ENCODE results near the gene ARHGAP5.

ARHGAP5 gene

DNA sequence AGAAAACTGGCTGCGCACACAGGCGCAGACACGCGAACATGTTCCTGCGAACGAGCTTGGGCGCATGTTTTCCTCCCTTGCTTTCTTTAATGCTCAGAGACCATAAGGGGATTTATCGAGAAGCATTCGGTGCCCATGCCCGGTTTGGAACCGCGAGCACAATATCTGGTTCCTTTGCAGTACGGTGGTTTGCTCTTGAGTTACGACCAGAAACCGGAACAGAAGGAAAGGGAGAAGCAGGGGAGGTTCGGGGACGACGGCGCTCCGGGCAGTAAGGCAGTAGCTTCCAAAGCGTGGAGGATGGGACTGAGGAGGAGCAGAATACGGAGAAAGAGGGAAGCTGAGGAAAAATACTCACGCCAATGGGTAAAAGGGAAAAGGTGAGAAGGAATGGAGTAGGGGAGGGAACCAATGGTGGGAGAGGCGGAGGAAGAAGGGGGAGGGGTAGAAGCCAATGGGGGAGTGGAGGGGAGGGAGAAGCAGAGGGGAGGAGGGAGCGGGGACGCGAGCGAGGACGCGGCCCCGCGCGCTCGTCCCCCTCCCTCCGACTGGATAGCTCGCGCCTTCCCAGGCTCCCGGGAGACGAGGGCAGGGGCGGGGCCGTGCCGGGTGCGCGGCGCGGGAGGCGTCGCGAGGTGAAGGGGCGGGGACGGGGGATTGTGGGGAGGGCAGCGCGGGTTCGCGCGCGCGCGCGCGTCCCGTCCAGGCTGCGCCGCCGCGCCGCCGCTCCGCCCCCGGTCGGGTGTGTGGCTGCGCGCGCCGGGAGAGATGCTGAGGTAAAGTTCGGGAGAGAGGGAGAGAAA, 625 bp upstream of the ARHGAP5 start:
- peak overlapping the region; percentile 99 for H3K27ac ChIP-seq
- TF ChIP-seq CTCF (IDR thresholded peaks at IDR 0.05) (no peak), ZFX (IDR thresholded peaks at IDR 0.05; ENCODE audit: borderline replicate concordance) (no peak)

- H3K27ac ChIP-seq: peak overlapping the region; percentile 99
- TF ChIP-seq CTCF (IDR thresholded peaks at IDR 0.05): no peak
These were observed 1.1 kb downstream of the ARHGAP5 start for GRCh38 chr14:32078023-32078857.

DNA sequence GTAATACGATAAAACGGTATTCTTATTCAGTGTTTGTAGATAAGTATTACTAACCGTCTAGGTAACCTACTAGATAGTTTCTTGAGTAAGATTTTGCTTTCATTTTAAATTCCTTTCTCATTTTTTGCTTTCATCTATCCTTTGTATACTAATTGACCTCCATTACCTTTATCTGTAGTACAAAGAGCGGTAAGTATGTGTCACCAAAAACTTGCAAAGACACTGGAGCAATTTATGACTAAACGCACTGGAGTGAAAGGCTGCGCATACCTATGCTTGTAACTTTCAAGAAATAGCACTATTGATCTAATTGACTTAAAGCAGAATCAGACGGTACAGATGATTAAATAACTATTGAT, 1.7 kb downstream of the ARHGAP5 start:
- TF ChIP-seq CTCF (IDR thresholded peaks at IDR 0.05): no peak
- TF ChIP-seq ZFX (IDR thresholded peaks at IDR 0.05; ENCODE audit: borderline replicate concordance): no peak
- H3K27ac ChIP-seq: no peak overlapping the region

- H3K27ac ChIP-seq: no peak overlapping the region
- TF ChIP-seq CTCF (IDR thresholded peaks at IDR 0.05) (no peak), ZFX (IDR thresholded peaks at IDR 0.05; ENCODE audit: borderline replicate concordance) (no peak)
These were observed 2.2 kb downstream of the ARHGAP5 start for GRCh38 chr14:32079264-32079663.

GRCh38 chr14:32080001-32080510, 3.0 kb downstream of the ARHGAP5 start:
- no peak overlapping the region for H3K27ac ChIP-seq
- TF ChIP-seq ZFX (IDR thresholded peaks at IDR 0.05; ENCODE audit: borderline replicate concordance) (no peak), CTCF (IDR thresholded peaks at IDR 0.05) (no peak)

DNA sequence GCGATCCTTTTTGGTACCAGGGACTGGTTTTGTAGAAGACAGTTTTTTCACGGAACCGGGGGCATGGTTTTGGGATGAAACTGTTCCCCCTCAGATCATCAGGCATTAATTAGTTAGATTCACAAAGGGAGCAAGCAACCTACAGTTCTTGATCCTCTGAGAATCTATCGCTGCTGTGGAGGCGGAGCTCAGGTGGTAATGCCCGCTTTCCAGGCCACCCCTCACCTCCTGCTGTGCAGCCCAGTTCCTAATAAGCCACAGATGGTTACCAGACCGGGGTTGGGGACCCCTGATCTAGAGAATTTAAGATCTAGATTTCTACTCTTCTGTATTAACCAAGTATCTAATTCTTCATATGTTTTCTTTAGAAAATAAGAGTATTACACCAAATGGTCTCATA, 4.8 kb downstream of the ARHGAP5 start:
- TF ChIP-seq CTCF (IDR thresholded peaks at IDR 0.05) (no peak), ZFX (IDR thresholded peaks at IDR 0.05; ENCODE audit: borderline replicate concordance) (no peak)
- 0 out of 2 replicates have a peak overlapping the region, but pooled peaks have one; percentile 61 for H3K27ac ChIP-seq

DNA sequence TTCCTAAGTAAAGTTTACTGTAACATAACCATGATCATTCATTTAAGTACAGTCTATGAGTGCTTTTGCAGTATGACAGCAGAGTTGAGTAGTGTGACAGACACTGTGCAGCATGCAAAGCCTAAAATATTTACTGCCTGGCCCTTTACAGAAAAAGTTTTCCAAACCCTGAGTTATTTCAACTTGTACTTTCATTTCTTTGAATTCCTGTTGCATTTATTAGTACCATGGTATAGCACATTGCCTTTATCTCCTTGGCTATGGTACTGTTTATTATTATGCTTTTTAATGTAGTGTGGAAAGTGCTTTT, 6.2 kb downstream of the ARHGAP5 start:
- TF ChIP-seq ZFX (IDR thresholded peaks at IDR 0.05; ENCODE audit: borderline replicate concordance) (no peak), CTCF (IDR thresholded peaks at IDR 0.05) (no peak)
- H3K27ac ChIP-seq: peak overlapping the region; percentile 61
